ENCODE data around the gene HYLS1.
"Not testable (repeated sequence)": the region's sequence is repeated elsewhere in the genome, so short reads cannot be mapped to it uniquely, and the experiment has no call there.

DNA sequence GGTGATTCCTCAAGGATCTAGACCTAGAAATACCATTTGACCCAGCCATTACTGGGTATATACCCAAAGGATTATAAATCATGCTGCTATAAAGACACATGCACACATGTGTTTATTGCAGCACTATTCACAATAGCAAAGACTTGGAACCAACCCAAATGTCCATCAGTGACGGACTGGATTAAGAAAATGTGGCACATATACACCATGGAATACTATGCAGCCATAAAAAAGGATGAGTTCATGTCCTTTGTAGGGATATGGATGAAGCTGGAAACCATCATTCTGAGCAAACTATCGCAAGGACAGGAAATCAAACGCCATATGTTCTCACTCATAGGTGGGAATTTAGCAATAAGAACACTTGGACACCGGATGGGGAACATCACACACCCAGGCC, 22.1 kb upstream of the HYLS1 start:
- TF ChIP-seq, protein P1, sequence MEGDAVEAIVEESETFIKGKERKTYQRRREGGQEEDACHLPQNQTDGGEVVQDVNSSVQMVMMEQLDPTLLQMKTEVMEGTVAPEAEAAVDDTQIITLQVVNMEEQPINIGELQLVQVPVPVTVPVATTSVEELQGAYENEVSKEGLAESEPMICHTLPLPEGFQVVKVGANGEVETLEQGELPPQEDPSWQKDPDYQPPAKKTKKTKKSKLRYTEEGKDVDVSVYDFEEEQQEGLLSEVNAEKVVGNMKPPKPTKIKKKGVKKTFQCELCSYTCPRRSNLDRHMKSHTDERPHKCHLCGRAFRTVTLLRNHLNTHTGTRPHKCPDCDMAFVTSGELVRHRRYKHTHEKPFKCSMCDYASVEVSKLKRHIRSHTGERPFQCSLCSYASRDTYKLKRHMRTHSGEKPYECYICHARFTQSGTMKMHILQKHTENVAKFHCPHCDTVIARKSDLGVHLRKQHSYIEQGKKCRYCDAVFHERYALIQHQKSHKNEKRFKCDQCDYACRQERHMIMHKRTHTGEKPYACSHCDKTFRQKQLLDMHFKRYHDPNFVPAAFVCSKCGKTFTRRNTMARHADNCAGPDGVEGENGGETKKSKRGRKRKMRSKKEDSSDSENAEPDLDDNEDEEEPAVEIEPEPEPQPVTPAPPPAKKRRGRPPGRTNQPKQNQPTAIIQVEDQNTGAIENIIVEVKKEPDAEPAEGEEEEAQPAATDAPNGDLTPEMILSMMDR (IDR thresholded peaks at IDR 0.05) = not testable (repeated sequence)
- not testable (repeated sequence) for TF ChIP-seq POLR2AphosphoS5 (IDR thresholded peaks at IDR 0.05); POLR2A (IDR thresholded peaks at IDR 0.05; ENCODE audit: low read depth); EP300 (IDR thresholded peaks at IDR 0.05)

Measured in esophagus muscularis mucosa (tissue), 4 donors.